ENCODE data around the gene A2M.

The A2M gene

DNA sequence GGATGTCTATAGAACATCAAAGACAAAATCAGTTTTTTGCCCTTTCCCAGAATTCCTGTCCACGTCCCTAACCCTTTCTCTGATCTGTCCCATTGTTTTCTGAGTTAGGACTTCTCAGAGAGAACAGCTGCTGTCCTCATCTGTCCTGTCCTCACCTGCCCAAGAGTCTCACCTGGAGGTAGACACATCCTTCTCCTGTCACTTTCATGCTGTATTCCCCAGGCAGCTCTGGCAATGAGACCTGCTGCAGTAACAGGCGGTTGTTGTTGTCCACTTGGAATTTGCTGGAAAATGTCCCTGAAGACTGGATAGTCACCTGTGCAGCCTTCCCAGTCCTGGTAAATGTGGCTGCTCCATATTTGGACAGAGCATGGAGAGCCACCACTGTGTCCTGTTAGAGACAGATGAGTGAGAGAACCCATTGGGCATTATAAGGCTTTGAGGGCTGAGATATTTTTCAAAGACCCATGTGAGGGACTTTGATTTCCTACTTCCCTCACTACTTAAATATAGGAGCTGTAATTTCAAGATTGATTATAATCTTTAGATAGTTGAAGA, 43.2 kb downstream of the A2M start:
- Histone ChIP-seq H3K4me3 (ENCODE audit: low read length) (no peak overlapping the region), H3K27ac (ENCODE audit: low read depth, low read length) (no peak overlapping the region), H3K4me1 (ENCODE audit: control insufficient read depth, insufficient read depth, low read length) (no peaks in the 10 kb centered on the region), H3K36me3 (ENCODE audit: control insufficient read depth, insufficient read depth, low read length) (peaks cover 5% of the 10 kb centered on the region), H3K9ac (ENCODE audit: low read length) (no peak overlapping the region), H3K27me3 (ENCODE audit: control insufficient read depth, insufficient read depth, low read length) (no peaks in the 10 kb centered on the region)

DNA sequence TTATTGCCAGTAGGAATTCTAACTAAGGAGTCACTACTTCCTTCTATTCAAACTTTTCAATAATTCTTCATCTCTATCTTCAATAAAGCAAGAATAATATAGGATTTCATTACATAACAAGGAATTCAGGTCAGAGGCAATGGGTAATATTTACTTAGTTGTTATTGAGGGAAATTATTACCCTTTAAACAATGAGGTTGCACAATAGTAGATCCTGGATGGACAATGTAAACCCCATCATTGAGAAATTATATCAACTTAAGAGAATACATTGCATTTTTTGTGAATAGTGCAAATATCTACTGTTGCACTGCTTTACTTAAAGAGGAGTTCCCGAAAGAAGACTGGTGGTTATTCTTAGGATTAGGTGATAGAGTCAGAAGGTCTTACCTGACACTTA, 43.8 kb downstream of the A2M start:
- Histone ChIP-seq H3K27me3 (ENCODE audit: control insufficient read depth, insufficient read depth, low read length) (no peaks in the 10 kb centered on the region), H3K36me3 (ENCODE audit: control insufficient read depth, insufficient read depth, low read length) (peaks cover 5% of the 10 kb centered on the region), H3K27ac (ENCODE audit: low read depth, low read length) (no peak overlapping the region), H3K4me1 (ENCODE audit: control insufficient read depth, insufficient read depth, low read length) (no peaks in the 10 kb centered on the region), H3K4me3 (ENCODE audit: low read length) (no peak overlapping the region), H3K9ac (ENCODE audit: low read length) (no peak overlapping the region)

DNA sequence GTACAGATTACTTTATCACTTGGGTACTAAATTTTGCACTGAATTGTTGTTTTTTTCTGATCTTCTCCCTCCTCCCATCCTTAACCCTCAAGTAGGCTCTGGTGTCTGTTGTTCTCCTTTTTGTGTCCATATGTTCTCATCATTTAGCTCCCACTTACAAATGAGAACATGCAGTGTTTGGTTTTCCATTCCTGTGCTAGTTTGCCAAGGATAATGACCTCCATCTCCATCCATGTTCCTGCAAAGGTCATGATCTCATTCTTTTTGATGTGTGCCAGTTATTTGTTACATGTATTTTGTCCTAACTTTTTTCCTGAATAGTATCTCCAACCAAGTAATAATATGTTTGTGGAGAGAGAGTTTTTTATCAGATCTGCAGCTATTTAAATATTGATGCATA, 44.2 kb downstream of the A2M start:
- no peak overlapping the region for H3K27ac ChIP-seq (ENCODE audit: low read depth, low read length)
- H3K4me1 ChIP-seq (ENCODE audit: control insufficient read depth, insufficient read depth, low read length), result no peaks in the 10 kb centered on the region
- H3K9ac ChIP-seq (ENCODE audit: low read length), result no peak overlapping the region
- H3K36me3 ChIP-seq (ENCODE audit: control insufficient read depth, insufficient read depth, low read length), result peaks cover 5% of the 10 kb centered on the region
- H3K27me3 ChIP-seq (ENCODE audit: control insufficient read depth, insufficient read depth, low read length), result no peaks in the 10 kb centered on the region
- H3K4me3 ChIP-seq (ENCODE audit: low read length), result no peak overlapping the region

DNA sequence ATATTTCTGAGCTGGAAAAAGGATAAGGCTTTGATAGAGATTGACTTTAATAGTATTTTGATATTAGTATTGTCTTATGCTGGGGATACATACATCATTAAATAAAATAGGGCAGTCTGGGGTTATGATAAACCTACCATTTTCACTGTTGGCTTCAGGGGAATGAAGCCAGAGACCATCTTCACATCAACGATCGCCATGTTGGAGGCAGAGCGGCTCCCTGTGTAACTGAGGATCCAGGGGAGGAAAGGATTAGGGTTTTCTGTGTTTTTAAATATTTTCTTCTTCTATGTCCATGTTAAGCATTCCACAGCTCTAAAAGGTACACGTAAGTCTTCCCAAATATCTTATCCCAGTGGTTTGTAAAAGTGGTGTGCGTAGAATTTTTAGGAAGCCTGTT, 45.4 kb downstream of the A2M start:
- peaks cover 5% of the 10 kb centered on the region for H3K36me3 ChIP-seq (ENCODE audit: control insufficient read depth, insufficient read depth, low read length)
- no peak overlapping the region for H3K27ac ChIP-seq (ENCODE audit: low read depth, low read length)
- H3K4me3 ChIP-seq (ENCODE audit: low read length), result no peak overlapping the region
- H3K27me3 ChIP-seq (ENCODE audit: control insufficient read depth, insufficient read depth, low read length), result no peaks in the 10 kb centered on the region
- no peak overlapping the region for H3K9ac ChIP-seq (ENCODE audit: low read length)
- no peaks in the 10 kb centered on the region for H3K4me1 ChIP-seq (ENCODE audit: control insufficient read depth, insufficient read depth, low read length)

DNA sequence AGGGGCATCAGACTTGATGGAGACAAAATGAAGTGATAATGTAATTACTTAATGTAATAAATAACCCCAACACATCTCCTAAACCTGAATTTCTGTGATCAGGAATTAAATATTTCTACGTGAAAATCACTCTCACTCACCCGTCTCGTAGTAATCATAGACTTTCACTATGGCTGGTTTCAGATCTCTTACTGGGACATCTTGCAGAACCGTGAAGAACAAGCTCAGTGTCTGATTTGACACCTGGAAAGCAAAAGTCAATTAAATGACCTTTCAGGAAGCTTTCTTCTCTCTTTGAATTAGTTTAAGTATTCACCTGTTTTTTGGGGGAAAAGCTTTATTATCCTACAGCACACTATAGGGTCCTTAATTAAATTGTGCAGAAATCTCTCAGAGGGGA, 47.1 kb downstream of the A2M start:
- no peak overlapping the region for H3K27ac ChIP-seq (ENCODE audit: low read depth, low read length)
- H3K4me1 ChIP-seq (ENCODE audit: control insufficient read depth, insufficient read depth, low read length), result peaks cover 5% of the 10 kb centered on the region
- H3K4me3 ChIP-seq (ENCODE audit: low read length), result no peak overlapping the region
- no peak overlapping the region for H3K9ac ChIP-seq (ENCODE audit: low read length)
- H3K36me3 ChIP-seq (ENCODE audit: control insufficient read depth, insufficient read depth, low read length), result peaks cover 5% of the 10 kb centered on the region
- no peaks in the 10 kb centered on the region for H3K27me3 ChIP-seq (ENCODE audit: control insufficient read depth, insufficient read depth, low read length)

DNA sequence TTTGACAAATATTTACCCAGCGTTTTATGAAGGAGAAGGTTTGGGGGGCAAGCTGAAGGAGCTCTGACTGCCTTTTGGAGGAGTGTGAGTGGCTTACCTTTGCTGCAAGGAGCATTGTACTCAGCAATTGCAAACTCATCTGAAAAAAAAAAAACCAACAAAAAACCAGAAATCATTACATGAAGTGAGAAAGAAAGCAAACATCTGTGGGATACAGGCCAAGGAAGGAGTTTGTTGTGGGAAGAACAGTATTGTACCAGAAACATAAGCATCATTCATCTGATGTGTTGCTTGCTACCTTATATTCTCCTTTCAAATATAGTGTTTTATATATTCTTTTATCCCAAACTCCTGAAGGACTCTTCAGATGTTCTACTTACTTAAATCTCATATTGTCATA, 47.6 kb downstream of the A2M start:
- Histone ChIP-seq H3K36me3 (ENCODE audit: control insufficient read depth, insufficient read depth, low read length) (peaks cover 5% of the 10 kb centered on the region), H3K9ac (ENCODE audit: low read length) (no peak overlapping the region), H3K4me1 (ENCODE audit: control insufficient read depth, insufficient read depth, low read length) (peaks cover 6% of the 10 kb centered on the region), H3K27me3 (ENCODE audit: control insufficient read depth, insufficient read depth, low read length) (no peaks in the 10 kb centered on the region), H3K27ac (ENCODE audit: low read depth, low read length) (no peak overlapping the region), H3K4me3 (ENCODE audit: low read length) (no peak overlapping the region)

DNA sequence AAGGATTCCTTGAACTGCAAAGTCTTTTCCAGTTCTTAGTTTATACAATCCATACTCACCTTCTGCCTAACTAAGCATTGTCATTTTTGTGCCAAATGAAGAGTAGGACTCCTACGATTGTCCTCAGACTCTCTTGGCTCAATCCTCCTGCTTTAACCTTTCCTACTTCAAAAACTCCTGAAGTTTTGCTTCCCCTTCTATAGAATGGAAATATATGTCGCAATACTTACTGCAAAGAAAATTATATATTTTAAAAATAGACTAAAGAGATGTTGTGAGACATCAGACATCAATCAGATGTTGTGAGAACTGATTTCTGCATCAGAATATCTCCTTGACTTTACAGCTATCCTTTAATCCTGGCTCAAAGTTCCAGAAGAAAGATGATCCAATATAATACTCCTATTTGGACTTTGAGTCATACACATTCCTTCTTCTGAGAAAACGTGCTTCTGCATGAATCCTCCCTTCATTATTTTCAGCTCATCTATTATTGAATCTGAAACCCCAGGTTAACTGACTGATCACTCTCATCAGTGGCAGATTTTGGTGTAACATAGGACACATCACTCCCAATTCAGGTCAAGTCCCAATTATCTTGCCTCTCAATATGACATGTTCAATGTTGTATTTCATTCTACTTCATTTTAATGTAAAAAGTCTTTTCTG, 48.8 kb downstream of the A2M start:
- Histone ChIP-seq H3K27me3 (ENCODE audit: control insufficient read depth, insufficient read depth, low read length) (no peaks in the 10 kb centered on the region), H3K9ac (ENCODE audit: low read length) (no peak overlapping the region), H3K36me3 (ENCODE audit: control insufficient read depth, insufficient read depth, low read length) (no peaks in the 10 kb centered on the region), H3K4me1 (ENCODE audit: control insufficient read depth, insufficient read depth, low read length) (peaks cover 6% of the 10 kb centered on the region), H3K4me3 (ENCODE audit: low read length) (no peak overlapping the region), H3K27ac (ENCODE audit: low read depth, low read length) (no peak overlapping the region)

DNA sequence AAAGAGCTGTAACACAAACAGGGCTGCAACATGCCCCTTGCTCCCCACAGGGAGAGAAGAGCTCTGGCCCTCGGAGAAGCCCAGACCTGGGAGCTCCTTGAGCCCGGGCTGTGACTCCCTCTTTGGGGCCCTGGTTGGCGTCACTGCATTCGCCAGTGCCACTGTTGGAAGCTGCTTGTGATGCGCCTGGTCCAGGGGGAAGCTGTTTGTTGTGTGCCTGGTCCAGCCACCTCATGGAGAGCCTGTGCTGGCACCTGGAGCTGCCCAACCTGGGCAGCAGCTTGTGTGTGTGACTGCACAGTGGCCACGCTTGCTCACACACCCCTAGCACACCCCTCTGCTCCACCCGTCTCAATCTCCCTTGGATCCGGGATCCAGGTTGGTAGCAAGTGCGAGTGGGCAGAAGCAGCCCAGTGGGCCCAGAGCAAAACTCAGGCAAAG, 49.5 kb downstream of the A2M start:
- no peak overlapping the region for H3K9ac ChIP-seq (ENCODE audit: low read length)
- H3K27me3 ChIP-seq (ENCODE audit: control insufficient read depth, insufficient read depth, low read length), result no peaks in the 10 kb centered on the region
- H3K4me3 ChIP-seq (ENCODE audit: low read length), result peak overlapping the region; percentile 59
- H3K4me1 ChIP-seq (ENCODE audit: control insufficient read depth, insufficient read depth, low read length), result peaks cover 6% of the 10 kb centered on the region
- no peaks in the 10 kb centered on the region for H3K36me3 ChIP-seq (ENCODE audit: control insufficient read depth, insufficient read depth, low read length)
- H3K27ac ChIP-seq (ENCODE audit: low read depth, low read length), result no peak overlapping the region

DNA sequence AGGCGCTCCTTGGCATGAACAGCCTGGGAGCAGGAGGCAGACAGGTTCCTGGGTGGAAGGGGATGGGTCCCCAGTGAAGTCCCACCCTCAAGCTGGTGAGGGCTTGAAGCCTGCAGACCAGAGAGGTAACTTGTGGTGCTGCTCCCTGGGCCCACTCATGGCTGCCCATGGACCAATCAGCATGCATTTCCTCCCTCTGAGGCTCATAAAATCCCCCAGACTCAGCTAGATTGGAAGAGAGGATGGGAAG, 50.2 kb downstream of the A2M start:
- no peak overlapping the region for H3K9ac ChIP-seq (ENCODE audit: low read length)
- H3K4me3 ChIP-seq (ENCODE audit: low read length), result peak overlapping the region; percentile 59

DNA sequence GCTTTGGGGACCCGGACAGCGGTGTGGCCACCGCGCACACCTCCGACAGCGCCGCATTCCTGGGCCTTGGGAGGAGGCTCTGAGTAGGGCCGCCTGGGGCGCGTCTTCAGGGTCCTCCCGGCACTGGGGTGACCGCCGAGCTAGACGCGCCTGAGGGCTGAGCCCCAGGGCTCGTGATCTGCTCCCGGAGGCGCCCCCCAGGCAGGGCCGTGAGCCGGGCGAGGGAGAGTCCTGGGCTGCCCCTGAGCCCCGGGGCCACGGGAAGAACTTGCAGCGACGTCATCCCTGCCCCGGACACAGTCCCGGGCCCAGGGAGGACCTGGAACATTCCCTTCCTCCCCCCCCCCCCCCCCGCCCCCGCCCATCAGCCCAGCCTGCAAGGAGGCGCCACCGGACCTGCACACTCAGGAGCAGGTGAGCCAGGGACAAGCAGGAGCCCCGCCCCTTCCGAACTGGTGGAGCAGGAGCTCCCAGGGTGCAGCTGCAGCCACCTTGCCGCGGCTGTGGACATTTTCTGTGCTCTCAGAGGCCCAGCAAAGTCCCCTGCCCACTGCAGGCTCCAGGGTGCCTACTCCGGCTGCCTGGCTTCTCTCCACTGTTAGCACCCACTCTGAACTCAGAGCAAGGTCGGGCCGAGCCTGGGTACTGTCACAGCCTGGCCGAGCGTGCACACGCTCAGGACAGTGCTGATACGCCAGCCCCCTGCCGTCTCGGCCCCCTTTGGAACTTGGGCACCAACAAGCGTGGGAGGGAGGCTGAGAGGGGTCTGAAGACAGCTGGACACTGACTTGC, 50.7 kb downstream of the A2M start:
- H3K36me3 ChIP-seq (ENCODE audit: control insufficient read depth, insufficient read depth, low read length), result no peaks in the 10 kb centered on the region
- no peaks in the 10 kb centered on the region for H3K27me3 ChIP-seq (ENCODE audit: control insufficient read depth, insufficient read depth, low read length)
- H3K4me1 ChIP-seq (ENCODE audit: control insufficient read depth, insufficient read depth, low read length), result peaks cover 6% of the 10 kb centered on the region
- peak overlapping the region; percentile 62 for H3K9ac ChIP-seq (ENCODE audit: low read length)
- peak overlapping the region; percentile 94 for H3K27ac ChIP-seq (ENCODE audit: low read depth, low read length)
- H3K4me3 ChIP-seq (ENCODE audit: low read length), result peak overlapping the region; percentile 71

More for the DNA sequence above, 50.2 kb downstream of the A2M start:
- H3K4me1 ChIP-seq (ENCODE audit: control insufficient read depth, insufficient read depth, low read length), result peaks cover 6% of the 10 kb centered on the region
- H3K27ac ChIP-seq (ENCODE audit: low read depth, low read length), result peak overlapping the region; percentile 94
- H3K27me3 ChIP-seq (ENCODE audit: control insufficient read depth, insufficient read depth, low read length), result no peaks in the 10 kb centered on the region
- no peaks in the 10 kb centered on the region for H3K36me3 ChIP-seq (ENCODE audit: control insufficient read depth, insufficient read depth, low read length)

DNA sequence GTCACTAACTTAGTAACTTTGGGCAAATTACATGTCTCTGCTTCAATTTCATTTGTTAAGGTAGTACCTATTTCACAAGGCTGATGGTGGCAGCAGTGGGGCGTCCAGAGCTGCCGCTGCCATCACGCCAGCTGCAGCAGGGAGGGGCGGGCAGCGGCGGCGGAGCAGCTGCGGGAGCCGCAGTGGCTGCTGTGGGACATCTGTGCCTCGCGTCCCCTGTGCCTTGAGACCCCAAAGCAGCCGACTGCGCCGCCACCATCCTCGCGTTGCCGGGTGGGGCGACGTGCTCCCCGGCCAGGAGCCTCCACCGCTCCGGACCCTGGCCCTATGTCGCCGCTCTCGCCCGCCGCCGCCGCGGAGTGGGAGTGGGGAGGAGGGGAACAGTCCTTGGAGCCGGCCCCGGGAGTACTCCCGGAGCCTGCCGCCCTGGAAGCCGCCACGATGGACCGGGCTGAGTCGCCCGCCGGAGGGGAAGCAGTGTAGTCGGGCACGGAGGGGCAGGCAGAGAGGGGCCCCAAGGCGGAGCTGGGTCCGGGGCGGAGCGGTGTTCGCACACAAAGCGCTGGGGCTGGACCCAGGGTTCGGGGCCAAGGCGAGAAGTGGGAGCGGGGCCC, 51.4 kb downstream of the A2M start:
- peak overlapping the region; percentile 62 for H3K9ac ChIP-seq (ENCODE audit: low read length)
- no peaks in the 10 kb centered on the region for H3K27me3 ChIP-seq (ENCODE audit: control insufficient read depth, insufficient read depth, low read length)
- peak overlapping the region; percentile 71 for H3K4me3 ChIP-seq (ENCODE audit: low read length)
- H3K4me1 ChIP-seq (ENCODE audit: control insufficient read depth, insufficient read depth, low read length), result peaks cover 6% of the 10 kb centered on the region
- peak overlapping the region; percentile 94 for H3K27ac ChIP-seq (ENCODE audit: low read depth, low read length)
- no peaks in the 10 kb centered on the region for H3K36me3 ChIP-seq (ENCODE audit: control insufficient read depth, insufficient read depth, low read length)

DNA sequence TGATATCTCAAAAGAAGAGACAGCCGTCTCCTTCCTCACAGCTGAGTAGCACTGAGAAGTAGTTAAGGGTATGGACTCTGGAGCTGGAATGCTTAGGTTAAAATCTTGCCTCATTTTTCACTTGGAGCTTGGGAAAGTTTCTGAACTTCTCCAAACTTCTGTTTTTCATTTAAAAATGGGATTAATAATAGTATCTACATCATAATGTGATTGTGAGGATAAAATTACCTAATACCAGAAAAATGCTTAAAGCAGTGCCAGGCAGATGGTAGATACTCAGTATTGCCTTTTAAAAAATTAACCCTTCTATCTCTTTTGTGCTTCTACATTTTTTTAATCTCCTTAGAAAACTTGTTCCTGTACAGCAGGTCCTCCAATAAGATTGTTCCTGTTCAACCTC, 63.1 kb downstream of the A2M start:
- H3K27me3 ChIP-seq (ENCODE audit: control insufficient read depth, insufficient read depth, low read length), result no peaks in the 10 kb centered on the region
- no peaks in the 10 kb centered on the region for H3K4me1 ChIP-seq (ENCODE audit: control insufficient read depth, insufficient read depth, low read length)
- H3K9ac ChIP-seq (ENCODE audit: low read length), result no peak overlapping the region
- H3K27ac ChIP-seq (ENCODE audit: low read depth, low read length), result no peak overlapping the region
- H3K36me3 ChIP-seq (ENCODE audit: control insufficient read depth, insufficient read depth, low read length), result no peaks in the 10 kb centered on the region
- H3K4me3 ChIP-seq (ENCODE audit: low read length), result no peak overlapping the region
